NCI-H345 treated with DMSO at 0.1 percent for 48 hours (cell line): ENCODE results near the gene TBX21.

ENCODE experiments used
- DNase-seq: peaks from one replicate; lab custom pipeline; 2025; ENCODE audit not compliant: unreplicated experiment; lab: John Stamatoyannopoulos, UW

TBX21 gene

GRCh38 chr17:47733047-47733673, at the start of gene TBX21:
Gene TBX21 (plus strand): TSS chr17:47733236. CDS start chr17:47733455, 219 bp downstream.
- peak; percentile 24 for DNase-seq

- no peak for DNase-seq
These were observed 49.0 kb upstream of the TBX21 start for GRCh38 chr17:47684025-47684424.

- no peak for DNase-seq
These were observed 48.4 kb upstream of the TBX21 start for GRCh38 chr17:47684535-47685193.

- DNase-seq = no peak
These were observed 47.3 kb upstream of the TBX21 start for GRCh38 chr17:47685556-47686275.

GRCh38 chr17:47686276-47686635, 46.8 kb upstream of the TBX21 start:
- no peak for DNase-seq

- DNase-seq = no peak
These were observed 46.2 kb upstream of the TBX21 start for GRCh38 chr17:47686664-47687327.

GRCh38 chr17:47687328-47687690, 45.7 kb upstream of the TBX21 start:
- DNase-seq = no peak

GRCh38 chr17:47687748-47688147, 45.3 kb upstream of the TBX21 start:
- no peak for DNase-seq

- DNase-seq = no peak
These were observed 42.9 kb upstream of the TBX21 start for GRCh38 chr17:47690121-47690520.

- no peak for DNase-seq
These were observed 40.7 kb upstream of the TBX21 start for GRCh38 chr17:47692137-47692894.

- no peak for DNase-seq
These were observed 39.9 kb upstream of the TBX21 start for GRCh38 chr17:47692895-47693730.

- DNase-seq = no peak
These were observed 39.1 kb upstream of the TBX21 start, which contains the start of gene TBKBP1 for GRCh38 chr17:47693731-47694580. Gene TBKBP1 (plus strand): TSS chr17:47694161. CDS start chr17:47696113, 1,952 bp downstream.

- DNase-seq = no peak
These were observed 38.2 kb upstream of the TBX21 start for GRCh38 chr17:47694581-47695428.

GRCh38 chr17:47695429-47696376, 37.3 kb upstream of the TBX21 start:
- no peak for DNase-seq

GRCh38 chr17:47696717-47697642, 36.1 kb upstream of the TBX21 start:
- no peak for DNase-seq
